ENCODE results near the gene CENPB.

Gene CENPB

DNA sequence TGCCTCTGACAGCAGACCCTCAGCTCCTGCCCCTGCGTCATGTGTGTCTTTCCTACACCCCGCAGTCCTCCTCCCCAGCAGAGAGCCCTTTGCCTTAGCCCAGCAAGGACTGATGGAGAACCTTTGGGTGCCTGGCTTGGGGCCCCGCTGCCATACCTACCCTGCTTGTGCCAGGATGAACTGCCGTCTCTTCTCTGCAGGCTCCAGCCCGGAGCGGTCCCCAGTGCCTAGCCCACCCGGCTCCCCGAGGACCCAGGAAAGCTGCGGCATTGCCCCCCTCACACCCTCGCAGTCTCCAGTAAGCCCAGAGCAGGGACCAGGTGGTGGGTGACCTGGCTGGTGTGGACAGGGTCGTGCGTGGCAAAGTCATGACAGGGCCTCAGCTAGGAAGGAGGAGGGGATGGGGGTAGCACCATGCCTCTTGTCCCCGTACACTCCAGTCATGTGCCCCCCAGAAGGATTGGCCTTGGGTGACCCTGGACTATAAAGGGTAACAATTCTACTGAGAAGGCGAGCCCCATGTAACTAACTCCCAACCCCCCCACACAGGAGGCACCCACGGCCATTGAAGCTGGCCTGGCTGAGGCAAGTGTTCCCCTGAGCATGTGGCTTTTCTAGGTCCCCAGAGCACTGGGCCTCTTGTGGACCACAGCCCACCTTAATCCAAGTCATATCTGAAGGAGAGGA, 45.8 kb downstream of the CENPB start:
- H3K27me3 ChIP-seq (ENCODE audit: insufficient read depth, low read length): peaks cover 11% of the 10 kb centered on the region
- H3K36me3 ChIP-seq (ENCODE audit: insufficient read depth, low read length): no peaks in the 10 kb centered on the region
- no peaks in the 10 kb centered on the region for H3K9me3 ChIP-seq (ENCODE audit: low read length)
- H2AFZ ChIP-seq (ENCODE audit: low read depth, low read length): no peak overlapping the region
- no peaks in the 10 kb centered on the region for H3K4me1 ChIP-seq (ENCODE audit: insufficient read depth, low read length)
- no peak overlapping the region for H3K4me3 ChIP-seq (ENCODE audit: low read length)

DNA sequence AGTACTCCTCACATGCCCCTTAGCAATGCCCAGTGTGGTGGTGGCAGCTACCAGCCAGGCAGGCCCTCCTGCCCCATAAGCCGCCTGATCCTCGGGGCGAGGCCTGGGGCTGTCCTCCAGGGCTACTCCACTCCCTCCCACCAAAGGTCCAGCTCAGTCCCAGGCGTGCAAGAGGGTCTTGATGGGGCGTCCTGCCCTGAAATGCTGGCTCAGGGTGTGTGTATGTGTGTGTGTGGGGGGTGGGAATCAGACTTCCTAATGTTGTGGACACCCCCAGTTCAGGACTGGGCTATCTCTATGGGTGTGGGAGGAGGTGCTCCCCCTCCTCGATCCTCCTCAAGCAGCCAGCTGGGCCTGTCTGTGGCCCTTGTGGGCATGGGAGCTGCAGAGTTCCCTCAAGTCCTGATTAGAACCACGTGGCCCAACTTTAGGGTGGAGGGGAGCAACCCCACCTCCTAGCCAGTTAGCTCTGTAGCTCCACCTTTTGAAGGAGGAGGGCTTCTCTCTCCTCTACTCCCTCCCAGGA, 46.6 kb downstream of the CENPB start:
- H2AFZ ChIP-seq (ENCODE audit: low read depth, low read length): no peak overlapping the region
- H3K4me1 ChIP-seq (ENCODE audit: insufficient read depth, low read length): no peaks in the 10 kb centered on the region
- H3K9me3 ChIP-seq (ENCODE audit: low read length): no peaks in the 10 kb centered on the region
- H3K4me3 ChIP-seq (ENCODE audit: low read length): no peak overlapping the region
- H3K36me3 ChIP-seq (ENCODE audit: insufficient read depth, low read length): no peaks in the 10 kb centered on the region
- H3K27me3 ChIP-seq (ENCODE audit: insufficient read depth, low read length): peaks cover 6% of the 10 kb centered on the region

- no peaks in the 10 kb centered on the region for H3K4me1 ChIP-seq (ENCODE audit: insufficient read depth, low read length)
- H2AFZ ChIP-seq (ENCODE audit: low read depth, low read length): no peak overlapping the region
- no peaks in the 10 kb centered on the region for H3K9me3 ChIP-seq (ENCODE audit: low read length)
- H3K27me3 ChIP-seq (ENCODE audit: insufficient read depth, low read length): peaks cover 3% of the 10 kb centered on the region
- no peaks in the 10 kb centered on the region for H3K36me3 ChIP-seq (ENCODE audit: insufficient read depth, low read length)
- no peak overlapping the region for H3K4me3 ChIP-seq (ENCODE audit: low read length)
Observed at GRCh38 chr20:3739054-3739925, 47.2 kb downstream of the CENPB start.

GRCh38 chr20:3738111-3739053, 48.2 kb downstream of the CENPB start:
- Histone ChIP-seq H3K4me1 (ENCODE audit: insufficient read depth, low read length) (no peaks in the 10 kb centered on the region), H3K9me3 (ENCODE audit: low read length) (no peaks in the 10 kb centered on the region)

DNA sequence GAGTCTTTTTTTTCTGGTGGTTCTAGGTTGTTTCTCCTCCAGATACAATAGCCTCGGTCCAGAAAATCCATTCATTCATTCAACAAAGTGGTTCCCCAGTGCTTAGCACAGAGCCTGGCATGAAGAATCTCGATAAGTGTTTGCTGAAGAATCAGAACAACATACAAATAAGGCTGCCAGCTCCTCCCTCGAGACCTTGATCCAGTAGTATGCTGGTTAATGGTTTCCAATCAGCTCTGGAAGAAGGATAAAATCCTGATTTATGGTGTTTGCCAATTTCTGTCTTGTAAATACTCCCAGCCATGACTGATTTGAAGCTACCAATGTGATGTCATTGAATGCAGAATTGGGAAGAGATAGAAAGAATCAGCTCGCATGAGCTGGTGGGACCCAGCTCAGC, 50.8 kb downstream of the CENPB start:
- Histone ChIP-seq H3K4me3 (ENCODE audit: low read length) (no peak overlapping the region), H2AFZ (ENCODE audit: low read depth, low read length) (no peak overlapping the region), H3K4me1 (ENCODE audit: insufficient read depth, low read length) (peaks cover 4% of the 10 kb centered on the region), H3K9me3 (ENCODE audit: low read length) (no peaks in the 10 kb centered on the region), H3K27me3 (ENCODE audit: insufficient read depth, low read length) (peaks cover 4% of the 10 kb centered on the region), H3K36me3 (ENCODE audit: insufficient read depth, low read length) (no peaks in the 10 kb centered on the region)

More at GRCh38 chr20:3738111-3739053, 48.2 kb downstream of the CENPB start:
- H3K27me3 ChIP-seq (ENCODE audit: insufficient read depth, low read length): peaks cover 2% of the 10 kb centered on the region
- no peaks in the 10 kb centered on the region for H3K36me3 ChIP-seq (ENCODE audit: insufficient read depth, low read length)
- no peak overlapping the region for H3K4me3 ChIP-seq (ENCODE audit: low read length)
- no peak overlapping the region for H2AFZ ChIP-seq (ENCODE audit: low read depth, low read length)

GRCh38 chr20:3734111-3734843, 52.3 kb downstream of the CENPB start:
- H2AFZ ChIP-seq (ENCODE audit: low read depth, low read length): no peak overlapping the region
- H3K36me3 ChIP-seq (ENCODE audit: insufficient read depth, low read length): no peaks in the 10 kb centered on the region
- no peak overlapping the region for H3K4me3 ChIP-seq (ENCODE audit: low read length)
- peaks cover 4% of the 10 kb centered on the region for H3K4me1 ChIP-seq (ENCODE audit: insufficient read depth, low read length)
- H3K27me3 ChIP-seq (ENCODE audit: insufficient read depth, low read length): peaks cover 11% of the 10 kb centered on the region
- H3K9me3 ChIP-seq (ENCODE audit: low read length): no peaks in the 10 kb centered on the region
